Activated CD8-positive, alpha-beta T cell treated with anti-CD3 and anti-CD28 coated beads for 36 hours (primary cell): Measurements from ENCODE around the gene CCDC146. TPM values are rescaled to one million over a fixed set of nuclear protein-coding genes. Genes with fewer than 3 reads are reported as not detected.

Experiments
- ATAC-seq: fragments of 200-7000 bp; cut with Tn5 transposase; one replicate; pipeline ENCODE4 v1.10.0; 2021; ENCODE audit warnings: mild to moderate bottlenecking, moderate library complexity
- CTCF ChIA-PET: fragments of 350-600 bp; sonication (Branson Sonifier 250); formaldehyde crosslinking; loops from one replicate; lab custom pipeline; 2021; ENCODE audit warnings: antibody characterized with exemption; lab: Charles Lee
- POLR2A ChIA-PET: fragments of 350-600 bp; sonication (Branson Sonifier 250); formaldehyde crosslinking; loops from one replicate; lab custom pipeline; 2021; ENCODE audit warnings: antibody characterized with exemption; lab: Charles Lee
- DNase-seq: peaks from one replicate; pipeline ENCODE4 v3.0.0-alpha.2; 2020
- H3K27ac Mint-ChIP-seq: one replicate; pipeline ENCODE4 v1.8.0; 2021; ENCODE audit warnings: mild to moderate bottlenecking, mixed read lengths
- H3K27me3 Mint-ChIP-seq: one replicate; pipeline ENCODE4 v1.8.0; 2021; ENCODE audit warnings: mixed read lengths
- H3K36me3 Mint-ChIP-seq: one replicate; pipeline ENCODE4 v1.8.0; 2021; ENCODE audit warnings: low read depth, mixed read lengths
- H3K4me1 Mint-ChIP-seq: one replicate; pipeline ENCODE4 v1.8.0; 2021; ENCODE audit warnings: low read depth, mixed read lengths
- H3K4me3 Mint-ChIP-seq: one replicate; pipeline ENCODE4 v1.8.0; 2021; ENCODE audit warnings: mild to moderate bottlenecking, moderate library complexity, mixed read lengths
- H3K9me3 Mint-ChIP-seq: one replicate; pipeline ENCODE4 v1.8.0; 2021; ENCODE audit warnings: mixed read lengths
- CTCF ChIP-seq: fragments of 200-600 bp; IDR thresholded peaks from one replicate; pipeline ENCODE4 v1.8.0; 2022; ENCODE audit warnings: antibody characterized with exemption, mild to moderate bottlenecking
- intact Hi-C: fragments of 100-400 bp; cut with micrococcal nuclease; formaldehyde crosslinking; loops from one replicate; pipeline ENCODE4 v1.10.0; 2022
- total RNA-seq, 2 experiments: library from RNA; stranded (reverse); gene quantifications; one replicate each; pipeline ENCODE4 v1.2.3, GENCODE V29; 2021

CCDC146 gene
- total RNA-seq, 2 experiments from 2014 or later: 2.1 to 2.6 TPM

GRCh38 chr7:77238703-77239136 is 116.3 kb downstream of the CCDC146 start:
- no peak overlapping the region for H3K4me3 Mint-ChIP-seq
- H3K4me1 Mint-ChIP-seq: peaks cover 15% of the 10 kb centered on the region
- intact Hi-C loops: no loop called here
- DNase-seq (no peak), ATAC-seq (no peak)
- ChIA-PET CTCF (interaction anchor here (2.8 kb wide), 1 partner anchor 8 kb away, joined by 30 read pairs; no protein-coding TSS in a partner anchor), POLR2A (no interaction called here)
- H3K27me3 Mint-ChIP-seq: no peaks in the 10 kb centered on the region
- TF ChIP-seq CTCF: no peak
- H3K27ac Mint-ChIP-seq: no peak overlapping the region
- H3K9me3 Mint-ChIP-seq: no peaks in the 10 kb centered on the region
- peaks cover 14% of the 10 kb centered on the region for H3K36me3 Mint-ChIP-seq

GRCh38 chr7:77239471-77239870 is 117.1 kb downstream of the CCDC146 start:
- H3K9me3 Mint-ChIP-seq: no peaks in the 10 kb centered on the region
- POLR2A ChIA-PET: no interaction called here
- intact Hi-C loops: no loop called here
- no peak overlapping the region for H3K27ac Mint-ChIP-seq
- ATAC-seq (peak; percentile 27), DNase-seq (no peak)
- no peak overlapping the region for H3K4me3 Mint-ChIP-seq
- peaks cover 14% of the 10 kb centered on the region for H3K36me3 Mint-ChIP-seq
- H3K4me1 Mint-ChIP-seq: peaks cover 15% of the 10 kb centered on the region
- no peaks in the 10 kb centered on the region for H3K27me3 Mint-ChIP-seq
- CTCF ChIA-PET: interaction anchor here (1.4 to 2.8 kb wide), 2 partner anchors 7 to 117 kb away, joined by 3 to 30 read pairs; no protein-coding TSS in a partner anchor
- TF ChIP-seq CTCF: no peak

GRCh38 chr7:77242068-77242467 is 119.7 kb downstream of the CCDC146 start:
- Mint-ChIP-seq H3K9me3 (no peaks in the 10 kb centered on the region), H3K27ac (no peak overlapping the region), H3K4me3 (no peak overlapping the region), H3K4me1 (peaks cover 24% of the 10 kb centered on the region), H3K27me3 (no peaks in the 10 kb centered on the region), H3K36me3 (peaks cover 12% of the 10 kb centered on the region)
- ATAC-seq (no peak), DNase-seq (no peak)
- ChIA-PET CTCF (no interaction called here), POLR2A (no interaction called here)
- TF ChIP-seq CTCF: no peak
- intact Hi-C loops: no loop called here

- POLR2A ChIA-PET: no interaction called here
- no peak overlapping the region for H3K27ac Mint-ChIP-seq
- intact Hi-C loops: no loop called here
- TF ChIP-seq CTCF: no peak
- peaks cover 24% of the 10 kb centered on the region for H3K4me1 Mint-ChIP-seq
- H3K9me3 Mint-ChIP-seq: no peaks in the 10 kb centered on the region
- no peaks in the 10 kb centered on the region for H3K27me3 Mint-ChIP-seq
- no peak overlapping the region for H3K4me3 Mint-ChIP-seq
- ATAC-seq: no peak
- peaks cover 12% of the 10 kb centered on the region for H3K36me3 Mint-ChIP-seq
- no peak for DNase-seq
- CTCF ChIA-PET: interaction anchor here (1.0 kb wide), 1 partner anchor 118 kb away, joined by 3 read pairs; no protein-coding TSS in a partner anchor
These were observed 120.1 kb downstream of the CCDC146 start for GRCh38 chr7:77242554-77242953.

GRCh38 chr7:77244222-77244934 is 122.0 kb downstream of the CCDC146 start:
- Mint-ChIP-seq H3K4me3 (no peak overlapping the region), H3K27me3 (no peaks in the 10 kb centered on the region)

More at GRCh38 chr7:77244222-77244934, 122.0 kb downstream of the CCDC146 start:
- ChIA-PET POLR2A (interaction anchor here (0.9 kb wide), 1 partner anchor 11 kb away, joined by 3 read pairs; no protein-coding TSS in a partner anchor), CTCF (interaction anchor here (3.5 kb wide), 1 partner anchor 44 kb away, joined by 22 read pairs; the partner anchor contains the start of gene FGL2)
- DNase-seq: no peak
- Mint-ChIP-seq H3K4me1 (peaks cover 16% of the 10 kb centered on the region), H3K27ac (no peak overlapping the region), H3K9me3 (no peaks in the 10 kb centered on the region), H3K36me3 (peaks cover 6% of the 10 kb centered on the region)
- no peak for ATAC-seq
- intact Hi-C loops: no loop called here
- TF ChIP-seq CTCF: no peak
